Gastroesophageal sphincter (tissue), 4 donors: ENCODE measurements around the gene OR1L8. TPM values are rescaled to one million over a fixed set of nuclear protein-coding genes. Genes with fewer than 3 reads are reported as not detected.

ENCODE experiments used
- ATAC-seq: fragments of 150-250 bp; one replicate; pipeline ENCODE4 v1.9.1; 2016; ENCODE audit warnings: mild to moderate bottlenecking, moderate library complexity
- H3K27ac ChIP-seq, 4 donors: fragments of 200-600 bp; sonication (generic) in 3 of 4; 1 replicate in 3 of 4; 2 replicates in 1 of 4; pipeline ENCODE4 v1.5.1; 2016 to 2019
- H3K27me3 ChIP-seq: fragments of 200-600 bp; sonication (generic); one replicate; pipeline ENCODE4 v1.5.1; 2019
- H3K36me3 ChIP-seq, 2 donors: fragments of 200-600 bp; sonication (generic); one replicate each; pipeline ENCODE4 v1.5.1; 2019; ENCODE audit warnings: control low read depth in 1 of 2
- H3K4me1 ChIP-seq, 3 donors: fragments of 200-600 bp; sonication (generic); 1 replicate in 2 of 3; 2 replicates in 1 of 3; pipeline ENCODE4 v1.5.1; 2016 to 2019; ENCODE audit warnings: control low read depth in 2 of 3
- H3K4me3 ChIP-seq, 2 donors: fragments of 200-600 bp; sonication (generic); one replicate each; pipeline ENCODE4 v1.5.1; 2019; ENCODE audit warnings: mild to moderate bottlenecking in 1 of 2, moderate library complexity in 1 of 2
- H3K9me3 ChIP-seq, 3 donors: fragments of 200-600 bp; sonication (generic); one replicate each; pipeline ENCODE4 v1.5.1; 2017 to 2019; ENCODE audit warnings: control low read depth in 2 of 3
- EP300 ChIP-seq: sonication (generic); formaldehyde crosslinking; IDR thresholded peaks from one replicate; pipeline ENCODE4 v1.6.1; 2017; ENCODE audit warnings: antibody characterized with exemption, mild to moderate bottlenecking
- POLR2A ChIP-seq, 2 donors: fragments of 450-650 bp; IDR thresholded peaks; one replicate each; pipeline ENCODE4 v1.6.1; 2017; ENCODE audit warnings: antibody characterized with exemption in 2 of 2, mild to moderate bottlenecking in 2 of 2, moderate library complexity in 1 of 2
- POLR2AphosphoS5 ChIP-seq: sonication (generic); formaldehyde crosslinking; IDR thresholded peaks from one replicate; pipeline ENCODE4 v1.6.1; 2017; ENCODE audit warnings: antibody characterized with exemption
- WGBS, 2 donors: methylation state at CpG; one replicate each; pipeline ENCODE4 v1.1.5; 2018; ENCODE audit warnings: low coverage in 1 of 2; 5-methylcytosine and 5-hydroxymethylcytosine counted together
- total RNA-seq, 4 donors: library from RNA; depleted of rRNA; stranded (reverse); fragments of >200 nt; gene quantifications; one replicate each; pipeline ENCODE4 v1.1.0, GENCODE V29; 2016
- TF ChIP-seq, protein P1 (sequence below), 4 experiments: fragments of 200-600 bp in 2 of 4; fragments of 450-650 bp in 2 of 4; sonication (generic) in 1 of 4; IDR thresholded peaks; one replicate each; pipeline ENCODE4 v1.5.1; 2017 to 2019; ENCODE audit warnings: antibody characterized with exemption in 4 of 4, mild to moderate bottlenecking in 2 of 4, moderate library complexity in 2 of 4

OR1L8 gene
- total RNA-seq, 4 donors from 2014 or later: not detected

GRCh38 chr9:122519376-122519775 lies 63.8 kb downstream of the OR1L8 start:
- ATAC-seq: no peak
- no peaks in the 10 kb centered on the region for H3K9me3 ChIP-seq
- 81 to 92% methylated on average over 3 of the region's 3 CpGs for WGBS, 2 donors
- H3K27me3 ChIP-seq: peaks cover 4% of the 10 kb centered on the region
- no peaks in the 10 kb centered on the region for H3K36me3 ChIP-seq
- no peaks in the 10 kb centered on the region for H3K4me1 ChIP-seq
- no peak overlapping the region for H3K27ac ChIP-seq
- no peak for TF ChIP-seq EP300
- no peak for TF ChIP-seq POLR2AphosphoS5
- TF ChIP-seq, protein P1, sequence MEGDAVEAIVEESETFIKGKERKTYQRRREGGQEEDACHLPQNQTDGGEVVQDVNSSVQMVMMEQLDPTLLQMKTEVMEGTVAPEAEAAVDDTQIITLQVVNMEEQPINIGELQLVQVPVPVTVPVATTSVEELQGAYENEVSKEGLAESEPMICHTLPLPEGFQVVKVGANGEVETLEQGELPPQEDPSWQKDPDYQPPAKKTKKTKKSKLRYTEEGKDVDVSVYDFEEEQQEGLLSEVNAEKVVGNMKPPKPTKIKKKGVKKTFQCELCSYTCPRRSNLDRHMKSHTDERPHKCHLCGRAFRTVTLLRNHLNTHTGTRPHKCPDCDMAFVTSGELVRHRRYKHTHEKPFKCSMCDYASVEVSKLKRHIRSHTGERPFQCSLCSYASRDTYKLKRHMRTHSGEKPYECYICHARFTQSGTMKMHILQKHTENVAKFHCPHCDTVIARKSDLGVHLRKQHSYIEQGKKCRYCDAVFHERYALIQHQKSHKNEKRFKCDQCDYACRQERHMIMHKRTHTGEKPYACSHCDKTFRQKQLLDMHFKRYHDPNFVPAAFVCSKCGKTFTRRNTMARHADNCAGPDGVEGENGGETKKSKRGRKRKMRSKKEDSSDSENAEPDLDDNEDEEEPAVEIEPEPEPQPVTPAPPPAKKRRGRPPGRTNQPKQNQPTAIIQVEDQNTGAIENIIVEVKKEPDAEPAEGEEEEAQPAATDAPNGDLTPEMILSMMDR (IDR thresholded peaks at IDR 0.05): no peak
- TF ChIP-seq POLR2A (IDR thresholded peaks at IDR 0.05): no peak
- no peak overlapping the region for H3K4me3 ChIP-seq

DNA sequence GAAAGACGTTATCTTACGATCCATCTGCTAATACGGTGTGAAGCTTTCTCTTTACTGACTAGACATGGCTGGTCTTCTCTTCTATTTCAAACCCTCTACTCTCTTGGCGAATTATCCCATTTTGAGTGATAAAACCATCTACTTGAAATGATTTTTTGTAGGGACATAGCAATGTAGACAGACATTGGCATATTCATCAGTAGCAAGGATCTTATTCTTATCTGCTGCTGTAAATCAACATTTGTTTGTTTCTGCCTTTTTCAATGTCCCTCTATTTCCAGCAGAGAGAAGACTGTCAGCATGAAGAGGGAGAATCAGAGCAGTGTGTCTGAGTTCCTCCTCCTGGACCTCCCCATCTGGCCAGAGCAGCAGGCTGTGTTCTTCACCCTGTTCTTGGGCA lies 64.3 kb downstream of the OR1L8 start, which contains the start of gene OR1J4:
Gene OR1J4 (plus strand): TSS at position 301 of the 400 bp plus-strand sequence. CDS start 0 bp downstream, at position 301.
- TF ChIP-seq, protein P1 (IDR thresholded peaks at IDR 0.05): no peak
- TF ChIP-seq POLR2A (IDR thresholded peaks at IDR 0.05) (no peak), EP300 (no peak), POLR2AphosphoS5 (no peak)
- Histone ChIP-seq H3K27me3 (peaks cover 2% of the 10 kb centered on the region), H3K27ac (no peak within 1 kb of the TSS), H3K9me3 (no peaks in the 10 kb centered on the region), H3K36me3 (no peaks in the 10 kb centered on the region), H3K4me3 (no peak within 1 kb of the TSS), H3K4me1 (no peaks in the 10 kb centered on the region)
- WGBS, 2 donors: 63 to 77% methylated on average over 4 of the region's 4 CpGs
- no peak for ATAC-seq

DNA sequence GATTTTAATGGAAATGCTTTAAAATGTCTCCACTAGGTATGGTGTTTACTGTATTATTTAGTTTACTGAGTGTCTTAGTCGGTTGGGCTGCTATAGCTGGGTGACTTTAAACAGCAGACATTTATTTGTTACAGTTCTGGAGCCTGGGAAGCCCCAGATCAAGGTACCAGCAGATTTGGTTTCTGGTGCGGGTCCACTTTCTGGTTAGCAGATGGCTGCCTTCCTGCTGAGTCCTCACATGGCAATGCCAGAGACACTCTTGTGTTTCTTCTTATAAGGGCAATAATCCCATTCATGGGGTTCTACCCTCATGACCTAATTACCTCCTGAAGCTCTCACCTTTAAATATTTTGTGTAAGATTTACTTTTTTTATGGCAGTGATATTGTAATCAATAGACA lies 65.0 kb downstream of the OR1L8 start:
- Histone ChIP-seq H3K4me3 (no peak overlapping the region), H3K27ac (no peak overlapping the region), H3K4me1 (no peaks in the 10 kb centered on the region), H3K36me3 (no peaks in the 10 kb centered on the region), H3K27me3 (no peaks in the 10 kb centered on the region), H3K9me3 (no peaks in the 10 kb centered on the region)
- ATAC-seq: no peak
- TF ChIP-seq EP300 (no peak), POLR2A (IDR thresholded peaks at IDR 0.05) (no peak), POLR2AphosphoS5 (no peak)
- TF ChIP-seq, protein P1 (IDR thresholded peaks at IDR 0.05): no peak
- WGBS, 2 donors: 34 to 49% methylated on average over 2 of the region's 2 CpGs

Other genes starting within 250 kb of the OR1L8 start
- 100 to 1,000 TPM in 1 of 4 donors, 10 to 100 TPM in 3; 15.8 to 154 (median 46.4) TPM for gene PTGS1, start 212.4 kb downstream of the OR1L8 start, total RNA-seq
- gene OR1J1, start 105.5 kb downstream of the OR1L8 start, total RNA-seq: not detected
- gene OR1J2, start 72.6 kb downstream of the OR1L8 start, total RNA-seq: not detected
- not detected for gene OR1J4, start 64.2 kb downstream of the OR1L8 start, total RNA-seq
- not detected for gene OR1N1, start 56.1 kb downstream of the OR1L8 start, total RNA-seq
- gene OR1N2, start 30.3 kb downstream of the OR1L8 start, total RNA-seq: not detected
- gene OR1Q1, start 31.4 kb upstream of the OR1L8 start, total RNA-seq: not detected
- not detected for gene OR1B1, start 74.2 kb upstream of the OR1L8 start, total RNA-seq
- not detected for gene OR1L1, start 78.3 kb upstream of the OR1L8 start, total RNA-seq
- gene OR1L3, start 91.7 kb upstream of the OR1L8 start, total RNA-seq: not detected
- gene OR1L4, start 140.6 kb upstream of the OR1L8 start, total RNA-seq: not detected
- not detected for gene OR1L6, start 158.9 kb upstream of the OR1L8 start, total RNA-seq
- not detected for gene OR5C1, start 205.5 kb upstream of the OR1L8 start, total RNA-seq
- gene OR1K1, start 216.7 kb upstream of the OR1L8 start, total RNA-seq: not detected
- gene PDCL, start 245.2 kb upstream of the OR1L8 start, total RNA-seq: 10 to 100 TPM; 15.3 to 24.4 (median 17.3) TPM